GM18907 (cell line): ENCODE data around the gene ACOT11.
"Not testable (repeated sequence)": the region's sequence is repeated elsewhere in the genome, so short reads cannot be mapped to it uniquely, and the experiment has no call there.

Source experiments
- ATAC-seq: cut with Tn5 transposase; IDR thresholded peaks from one replicate; pipeline ENCODE4 v1.9.1; 2021; ENCODE audit warnings: mild to moderate bottlenecking, moderate library complexity; ENCODE audit not compliant: unreplicated experiment

ACOT11 gene

GRCh38 chr1:54607821-54608565 is 60.0 kb downstream of the ACOT11 start:
- ATAC-seq = no peak

- ATAC-seq = no peak
Observed at GRCh38 chr1:54608566-54609230, 60.7 kb downstream of the ACOT11 start.

GRCh38 chr1:54609301-54609921 is 61.4 kb downstream of the ACOT11 start:
- ATAC-seq = no peak

GRCh38 chr1:54610048-54610447 is 62.0 kb downstream of the ACOT11 start:
- no peak for ATAC-seq

GRCh38 chr1:54610601-54611580 is 62.9 kb downstream of the ACOT11 start:
- no peak for ATAC-seq

- no peak for ATAC-seq
Observed at GRCh38 chr1:54611621-54612020, 63.6 kb downstream of the ACOT11 start.

- no peak for ATAC-seq
Observed at GRCh38 chr1:54614024-54614423, 66.0 kb downstream of the ACOT11 start.

GRCh38 chr1:54614563-54614962 is 66.5 kb downstream of the ACOT11 start:
- ATAC-seq = no peak

- no peak for ATAC-seq
Observed at GRCh38 chr1:54615531-54616279, 67.7 kb downstream of the ACOT11 start.

- no peak for ATAC-seq
Observed at GRCh38 chr1:54619749-54620148, 71.7 kb downstream of the ACOT11 start.

GRCh38 chr1:54623216-54624007 is 75.4 kb downstream of the ACOT11 start, which contains the start of gene FAM151A:
Gene FAM151A, minus strand, starts transcription at chr1:54623525. Its CDS starts 130 bp downstream, at chr1:54623395.
- ATAC-seq = no peak

GRCh38 chr1:54624466-54625464 is 76.7 kb downstream of the ACOT11 start:
- no peak for ATAC-seq

GRCh38 chr1:54627196-54627595 is 79.2 kb downstream of the ACOT11 start:
- no peak for ATAC-seq

GRCh38 chr1:54635804-54636203 is 87.8 kb downstream of the ACOT11 start:
- ATAC-seq = not testable (repeated sequence)

- not testable (repeated sequence) for ATAC-seq
Observed at GRCh38 chr1:54636461-54637446, 88.7 kb downstream of the ACOT11 start.

GRCh38 chr1:54640361-54640760 is 92.3 kb downstream of the ACOT11 start:
- ATAC-seq = no peak
